ENCODE measurements around the gene SLC16A1. TPM values are rescaled to one million over a fixed set of nuclear protein-coding genes. Genes with fewer than 3 reads are reported as not detected.

Gene SLC16A1
- polyA plus RNA-seq, 1 of the 3 experiments (the other 2 are of a cell fraction) = 34.2 TPM

GRCh38 chr1:112872551-112872962 is 83.4 kb downstream of the SLC16A1 start:
- Histone ChIP-seq H4K20me1 (ENCODE audit: insufficient read depth) (no peaks in the 10 kb centered on the region), H3K27ac (ENCODE audit: low read depth in 2 of 2, low read length in 1 of 2) (no peak overlapping the region), H3K36me3 (replicated peaks in 1 of 2; ENCODE audit: control insufficient read depth in 1 of 2, insufficient read depth in 2 of 2, low read length in 1 of 2) (no peaks in the 10 kb centered on the region), H3K4me1 (ENCODE audit: control insufficient read depth in 1 of 2, insufficient read depth in 2 of 2, low read depth in 1 of 2, low read length in 1 of 2) (no peaks in the 10 kb centered on the region), H3K79me2 (ENCODE audit: insufficient read depth) (no peaks in the 10 kb centered on the region), H2AFZ (ENCODE audit: low read depth) (no peak overlapping the region), H3K9me2 (no peaks in the 10 kb centered on the region), H3K27me3 (ENCODE audit: insufficient read depth) (no peaks in the 10 kb centered on the region), H3K9me3 (no peaks in the 10 kb centered on the region), H3K4me3 (ENCODE audit: low read depth in 2 of 2, low read length in 1 of 2) (no peak overlapping the region), H3K9ac (no peak overlapping the region), H3K4me2 (no peak overlapping the region), H3F3A (replicated peaks; ENCODE audit: insufficient read depth) (no peaks in the 10 kb centered on the region)
- DNase-seq = no peak
- WGBS (ENCODE audit: low lambda C conversion rate) = 92% methylated on average over 1 of the region's 1 CpG
- POLR2A ChIA-PET = no interaction called here
- CTCF ChIA-PET = interaction anchor here (1.0 to 2.0 kb wide), 2 partner anchors 64 to 170 kb away, joined by 4 to 6 read pairs; no protein-coding TSS in a partner anchor
- TF ChIP-seq SIN3A (IDR thresholded peaks at IDR 0.05; ENCODE audit: borderline replicate concordance, low read depth, low read length) (no peak), REST (IDR thresholded peaks at IDR 0.05; ENCODE audit: low read depth, low read length) (no peak), CTCF (IDR thresholded peaks at IDR 0.05) (no peak), MXI1 (IDR thresholded peaks at IDR 0.05; ENCODE audit: low read depth, low read length) (no peak), IRF3 (IDR thresholded peaks at IDR 0.05; ENCODE audit: low read depth, low read length) (no peak), RAD21 (IDR thresholded peaks at IDR 0.05; ENCODE audit: low read length) (no peak), EP300 (IDR thresholded peaks at IDR 0.05; ENCODE audit: borderline replicate concordance in 1 of 2, low read depth in 1 of 2, low read length in 1 of 2) (no peak), TEAD4 (IDR thresholded peaks at IDR 0.05; ENCODE audit: borderline replicate concordance, insufficient read depth) (no peak), USF1 (IDR thresholded peaks at IDR 0.05; ENCODE audit: borderline replicate concordance, low read depth) (no peak), MEF2A (IDR thresholded peaks at IDR 0.05; ENCODE audit: borderline replicate concordance, low read depth) (no peak)
